OCI-LY1 (cell line): ENCODE data around the gene PAK5.

Experiments
- EZH2 ChIP-seq: fragments of 200-600 bp; sonication (generic), shearing (Covaris generic); IDR thresholded peaks from 2 replicates; pipeline ENCODE4 v1.8.0; 2017; ENCODE audit warnings: borderline replicate concordance, mixed run types, mild to moderate bottlenecking, antibody characterized with exemption, low read length, moderate library complexity, mixed read lengths
- TF ChIP-seq, protein P1 (sequence below): fragments of 200-600 bp; sonication (generic), shearing (Covaris generic); IDR thresholded peaks from 2 replicates; pipeline ENCODE4 v1.5.1; 2017; ENCODE audit warnings: mild to moderate bottlenecking, antibody characterized with exemption, low read length, moderate library complexity, mixed read lengths

DNA sequence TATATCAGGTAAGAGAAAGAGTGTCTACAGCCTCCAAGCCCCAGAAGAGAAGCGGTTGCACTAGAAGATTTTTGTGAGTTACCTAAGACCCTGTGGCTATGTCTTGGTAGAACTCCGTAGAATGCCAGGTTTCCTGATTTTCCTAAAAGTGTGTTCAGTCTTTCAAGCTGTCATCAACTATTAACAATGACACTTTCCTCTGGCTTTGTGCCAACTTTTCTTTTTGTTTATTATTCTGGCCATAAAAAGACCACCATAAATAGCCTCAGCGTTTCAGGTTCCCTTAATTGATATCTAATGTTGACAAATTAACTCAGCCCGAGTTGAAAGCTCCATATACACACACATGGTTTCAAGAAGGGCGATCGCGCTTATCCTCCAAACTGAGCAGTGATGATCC, 1.2 kb downstream of the PAK5 start:
- TF ChIP-seq, protein P1, sequence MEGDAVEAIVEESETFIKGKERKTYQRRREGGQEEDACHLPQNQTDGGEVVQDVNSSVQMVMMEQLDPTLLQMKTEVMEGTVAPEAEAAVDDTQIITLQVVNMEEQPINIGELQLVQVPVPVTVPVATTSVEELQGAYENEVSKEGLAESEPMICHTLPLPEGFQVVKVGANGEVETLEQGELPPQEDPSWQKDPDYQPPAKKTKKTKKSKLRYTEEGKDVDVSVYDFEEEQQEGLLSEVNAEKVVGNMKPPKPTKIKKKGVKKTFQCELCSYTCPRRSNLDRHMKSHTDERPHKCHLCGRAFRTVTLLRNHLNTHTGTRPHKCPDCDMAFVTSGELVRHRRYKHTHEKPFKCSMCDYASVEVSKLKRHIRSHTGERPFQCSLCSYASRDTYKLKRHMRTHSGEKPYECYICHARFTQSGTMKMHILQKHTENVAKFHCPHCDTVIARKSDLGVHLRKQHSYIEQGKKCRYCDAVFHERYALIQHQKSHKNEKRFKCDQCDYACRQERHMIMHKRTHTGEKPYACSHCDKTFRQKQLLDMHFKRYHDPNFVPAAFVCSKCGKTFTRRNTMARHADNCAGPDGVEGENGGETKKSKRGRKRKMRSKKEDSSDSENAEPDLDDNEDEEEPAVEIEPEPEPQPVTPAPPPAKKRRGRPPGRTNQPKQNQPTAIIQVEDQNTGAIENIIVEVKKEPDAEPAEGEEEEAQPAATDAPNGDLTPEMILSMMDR, result no peak
- no peak for TF ChIP-seq EZH2
